PFSK-1 (cell line): Measurements from ENCODE around the gene MSRB1.

Experiments used
- FOXP2 ChIP-seq: optimal IDR thresholded peaks from 2 replicates; pipeline ENCODE3; 2011; ENCODE audit warnings: borderline replicate concordance, control low read depth, inconsistent platforms; ENCODE audit not compliant: insufficient read depth; ENCODE audit errors: extremely low read length, extremely low read depth
- POLR2AphosphoS5 ChIP-seq: IDR thresholded peaks from 2 replicates; pipeline ENCODE4 v1.6.1; 2012; ENCODE audit warnings: low read depth, mild to moderate bottlenecking, control low read depth, low read length, moderate library complexity
- REST ChIP-seq, 2 experiments: IDR thresholded peaks; 2 replicates each; pipeline versions ENCODE4 v1.6.1 to v1.8.0; 2011 to 2012; ENCODE audit warnings: low read depth in 2 of 2, low read length in 2 of 2, control low read depth in 1 of 2, inconsistent platforms in 1 of 2, mild to moderate bottlenecking in 1 of 2, moderate library complexity in 1 of 2; ENCODE audit not compliant: insufficient read depth in 1 of 2
- SIN3A ChIP-seq: IDR thresholded peaks from 2 replicates; pipeline ENCODE4 v1.6.1; 2012; ENCODE audit warnings: mild to moderate bottlenecking, low read length, moderate library complexity, borderline replicate concordance; ENCODE audit not compliant: insufficient read depth
- TAF1 ChIP-seq: IDR thresholded peaks from 2 replicates; pipeline ENCODE4 v1.6.1; 2012; ENCODE audit warnings: low read length, control low read depth, borderline replicate concordance; ENCODE audit not compliant: insufficient read depth

Gene MSRB1

GRCh38 chr16:1906055-1906845 lies 36.7 kb downstream of the MSRB1 start:
- TF ChIP-seq POLR2AphosphoS5 = no peak
- TF ChIP-seq REST (IDR thresholded peaks at IDR 0.05; ENCODE audit: insufficient read depth in 1 of 2, low read depth in 2 of 2, low read length in 2 of 2) = no peak
- TF ChIP-seq TAF1 = no peak
- no peak for TF ChIP-seq FOXP2
- TF ChIP-seq SIN3A = no peak

GRCh38 chr16:1903845-1904840 lies 38.9 kb downstream of the MSRB1 start:
- TF ChIP-seq REST (IDR thresholded peaks at IDR 0.05; ENCODE audit: insufficient read depth in 1 of 2, low read depth in 2 of 2, low read length in 2 of 2) (no peak), TAF1 (no peak), SIN3A (no peak), POLR2AphosphoS5 (no peak), FOXP2 (no peak)

- TF ChIP-seq REST (IDR thresholded peaks at IDR 0.05; ENCODE audit: insufficient read depth in 1 of 2, low read depth in 2 of 2, low read length in 2 of 2) (no peak), POLR2AphosphoS5 (no peak), SIN3A (no peak), FOXP2 (no peak), TAF1 (no peak)
Measured at GRCh38 chr16:1903220-1903574, 39.8 kb downstream of the MSRB1 start.

GRCh38 chr16:1902547-1903219 lies 40.3 kb downstream of the MSRB1 start:
- TF ChIP-seq REST (IDR thresholded peaks at IDR 0.05; ENCODE audit: insufficient read depth in 1 of 2, low read depth in 2 of 2, low read length in 2 of 2) = no peak
